HepG2 (cell line): Measurements from ENCODE around the gene BCAS1. TPM values are rescaled to one million over a fixed set of nuclear protein-coding genes. Genes with fewer than 3 reads are reported as not detected.

Experiments
- ARHGAP35 ChIP-seq: sonication (generic); formaldehyde crosslinking; IDR thresholded peaks from 2 replicates; pipeline ENCODE4 v1.9.0; 2022; ENCODE audit warnings: mild to moderate bottlenecking, inconsistent platforms, moderate library complexity, missing genetic modification reagents, borderline replicate concordance
- ARNTL ChIP-seq: sonication (generic); formaldehyde crosslinking; IDR thresholded peaks from 2 replicates; pipeline ENCODE4 v1.4.0; 2020; ENCODE audit warnings: mild to moderate bottlenecking, missing genetic modification reagents
- ATF7 ChIP-seq, 2 experiments: fragments of 450-650 bp in 1 of 2; sonication (generic) in 1 of 2; formaldehyde crosslinking in 1 of 2; IDR thresholded peaks; 2 replicates each; pipeline versions ENCODE4 v1.4.0 to v1.6.1; 2016 to 2020; ENCODE audit warnings: antibody characterized with exemption in 1 of 2, mild to moderate bottlenecking in 1 of 2, missing genetic modification reagents in 1 of 2
- ATRX ChIP-seq: sonication (generic); formaldehyde crosslinking; IDR thresholded peaks from 2 replicates; pipeline ENCODE4 v1.4.0; 2020; ENCODE audit warnings: missing genetic modification reagents, borderline replicate concordance
- CBFB ChIP-seq: sonication (generic); formaldehyde crosslinking; IDR thresholded peaks from 2 replicates; pipeline ENCODE4 v1.4.0; 2020; ENCODE audit warnings: missing genetic modification reagents
- CHD4 ChIP-seq: fragments of 200-600 bp; sonication (generic); IDR thresholded peaks from 2 replicates; pipeline ENCODE4 v1.7.0; 2017; ENCODE audit warnings: mild to moderate bottlenecking, low read length, borderline replicate concordance
- ELF1 ChIP-seq: sonication (generic); formaldehyde crosslinking; IDR thresholded peaks from 2 replicates; pipeline ENCODE4 v1.4.0; 2020; ENCODE audit warnings: missing genetic modification reagents
- GATAD2A ChIP-seq: IDR thresholded peaks from 2 replicates; pipeline ENCODE4 v1.6.1; 2016
- MED13 ChIP-seq: sonication (generic); formaldehyde crosslinking; IDR thresholded peaks from 2 replicates; pipeline ENCODE4 v1.5.0; 2020; ENCODE audit warnings: missing genetic modification reagents
- NFRKB ChIP-seq: fragments of 450-650 bp; IDR thresholded peaks from 2 replicates; pipeline ENCODE4 v1.6.1; 2017
- RAD21 ChIP-seq: fragments of 450-650 bp; formaldehyde crosslinking; IDR thresholded peaks from 2 replicates; pipeline ENCODE4 v1.5.0; 2020; ENCODE audit warnings: mild to moderate bottlenecking
- RXRA ChIP-seq: sonication (generic); formaldehyde crosslinking; IDR thresholded peaks from 2 replicates; pipeline ENCODE4 v1.5.1; 2020; ENCODE audit warnings: missing genetic modification reagents
- TAF15 ChIP-seq: fragments of 200-400 bp; formaldehyde crosslinking; IDR thresholded peaks from one replicate; pipeline ENCODE4 v1.6.1; 2018; ENCODE audit warnings: mild to moderate bottlenecking, low read depth, low read length; ENCODE audit not compliant: poor library complexity, severe bottlenecking
- ZNF234 ChIP-seq: sonication (generic); formaldehyde crosslinking; conservative IDR thresholded peaks from 2 replicates; pipeline ENCODE4 v1.5.1; 2020; ENCODE audit warnings: mild to moderate bottlenecking, missing genetic modification reagents
- ZNF766 ChIP-seq: sonication (generic); formaldehyde crosslinking; IDR thresholded peaks from 2 replicates; pipeline ENCODE4 v1.5.0; 2020; ENCODE audit warnings: missing genetic modification reagents, borderline replicate concordance
- ZNF768 ChIP-seq: sonication (generic); formaldehyde crosslinking; IDR thresholded peaks from 2 replicates; pipeline ENCODE4 v1.4.0; 2020; ENCODE audit warnings: missing genetic modification reagents
- ZNF772 ChIP-seq: sonication (generic); formaldehyde crosslinking; IDR thresholded peaks from 2 replicates; pipeline ENCODE4 v1.5.0; 2020; ENCODE audit warnings: mild to moderate bottlenecking, missing genetic modification reagents
- polyA plus RNA-seq, 8 experiments: library from polyadenylated mRNA; depleted of rRNA in 3 of 8; stranded (reverse) in 7 of 8; unstranded in 1 of 8; fragments of >200 nt; fragmentation: Illumina TruSeq in 4 of 8; extraction: Trizol in 4 of 8; gene quantifications; 2 replicates each; pipeline versions ENCODE4 v1.2.1 to v1.2.3, GENCODE V29; 2011 to 2016; ENCODE audit warnings: low read depth in 4 of 8, missing spikeins in 1 of 8, mixed read lengths in 1 of 8; ENCODE audit not compliant: insufficient read depth in 1 of 8
- total RNA-seq, 5 experiments: library from RNA; depleted of rRNA; stranded (reverse); fragments of >200 nt; fragmentation: Illumina TruSeq; extraction: Trizol; gene quantifications; 2 replicates each; pipeline ENCODE4 v1.2.3, GENCODE V29; 2016; ENCODE audit warnings: low read depth in 1 of 5
- TF ChIP-seq, protein P1 (sequence below): sonication (generic); formaldehyde crosslinking; IDR thresholded peaks from 2 replicates; pipeline ENCODE4 v1.4.0; 2020; ENCODE audit warnings: missing genetic modification reagents, borderline replicate concordance
- TF ChIP-seq, protein P2 (sequence below): sonication (generic); formaldehyde crosslinking; conservative IDR thresholded peaks from 2 replicates; pipeline ENCODE4 v1.4.0; 2020; ENCODE audit warnings: missing genetic modification reagents
- TF ChIP-seq, protein P3 (sequence below): sonication (generic); formaldehyde crosslinking; IDR thresholded peaks from 2 replicates; pipeline ENCODE4 v1.4.0; 2020; ENCODE audit warnings: mild to moderate bottlenecking, missing genetic modification reagents
- TF ChIP-seq, protein P4 (sequence below): sonication (generic); formaldehyde crosslinking; IDR thresholded peaks from 2 replicates; pipeline ENCODE4 v1.4.0; 2020; ENCODE audit warnings: mild to moderate bottlenecking, missing genetic modification reagents

The BCAS1 gene
- total and polyA plus RNA-seq, 2 of the 13 experiments (the other 11 are each of a cell fraction or from before 2014, with no cell fraction given): 0.55 to 0.91 TPM

DNA sequence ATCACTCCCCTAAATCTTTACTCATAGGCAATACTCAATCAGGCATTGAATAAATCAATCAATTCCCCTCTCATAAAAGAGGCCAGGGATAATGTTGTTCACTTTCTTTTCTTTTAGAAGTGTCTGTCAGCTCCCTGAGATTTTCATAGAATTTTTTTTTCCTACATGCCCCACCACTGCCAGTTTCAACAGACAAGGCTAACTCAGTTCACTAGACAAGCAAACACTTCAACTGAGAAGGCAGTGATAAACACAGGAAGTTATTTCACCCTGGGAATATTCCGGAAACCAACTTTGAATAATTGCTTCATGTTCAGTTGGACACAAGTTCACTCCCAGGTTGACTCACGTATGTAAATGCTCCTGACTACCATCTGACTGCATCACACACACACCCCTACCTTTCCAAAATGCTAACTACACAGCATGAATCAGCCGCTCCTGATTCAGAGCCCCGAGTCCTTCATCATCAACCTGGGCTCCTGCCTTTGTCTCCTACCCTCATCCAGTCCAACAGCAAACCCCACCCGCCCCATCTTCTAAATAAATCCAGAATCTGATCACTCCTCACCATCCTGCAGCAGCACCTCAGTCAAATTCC is 143.9 kb downstream of the BCAS1 start (continued):
- TF ChIP-seq ZNF234: no peak
- TF ChIP-seq, protein P1, sequence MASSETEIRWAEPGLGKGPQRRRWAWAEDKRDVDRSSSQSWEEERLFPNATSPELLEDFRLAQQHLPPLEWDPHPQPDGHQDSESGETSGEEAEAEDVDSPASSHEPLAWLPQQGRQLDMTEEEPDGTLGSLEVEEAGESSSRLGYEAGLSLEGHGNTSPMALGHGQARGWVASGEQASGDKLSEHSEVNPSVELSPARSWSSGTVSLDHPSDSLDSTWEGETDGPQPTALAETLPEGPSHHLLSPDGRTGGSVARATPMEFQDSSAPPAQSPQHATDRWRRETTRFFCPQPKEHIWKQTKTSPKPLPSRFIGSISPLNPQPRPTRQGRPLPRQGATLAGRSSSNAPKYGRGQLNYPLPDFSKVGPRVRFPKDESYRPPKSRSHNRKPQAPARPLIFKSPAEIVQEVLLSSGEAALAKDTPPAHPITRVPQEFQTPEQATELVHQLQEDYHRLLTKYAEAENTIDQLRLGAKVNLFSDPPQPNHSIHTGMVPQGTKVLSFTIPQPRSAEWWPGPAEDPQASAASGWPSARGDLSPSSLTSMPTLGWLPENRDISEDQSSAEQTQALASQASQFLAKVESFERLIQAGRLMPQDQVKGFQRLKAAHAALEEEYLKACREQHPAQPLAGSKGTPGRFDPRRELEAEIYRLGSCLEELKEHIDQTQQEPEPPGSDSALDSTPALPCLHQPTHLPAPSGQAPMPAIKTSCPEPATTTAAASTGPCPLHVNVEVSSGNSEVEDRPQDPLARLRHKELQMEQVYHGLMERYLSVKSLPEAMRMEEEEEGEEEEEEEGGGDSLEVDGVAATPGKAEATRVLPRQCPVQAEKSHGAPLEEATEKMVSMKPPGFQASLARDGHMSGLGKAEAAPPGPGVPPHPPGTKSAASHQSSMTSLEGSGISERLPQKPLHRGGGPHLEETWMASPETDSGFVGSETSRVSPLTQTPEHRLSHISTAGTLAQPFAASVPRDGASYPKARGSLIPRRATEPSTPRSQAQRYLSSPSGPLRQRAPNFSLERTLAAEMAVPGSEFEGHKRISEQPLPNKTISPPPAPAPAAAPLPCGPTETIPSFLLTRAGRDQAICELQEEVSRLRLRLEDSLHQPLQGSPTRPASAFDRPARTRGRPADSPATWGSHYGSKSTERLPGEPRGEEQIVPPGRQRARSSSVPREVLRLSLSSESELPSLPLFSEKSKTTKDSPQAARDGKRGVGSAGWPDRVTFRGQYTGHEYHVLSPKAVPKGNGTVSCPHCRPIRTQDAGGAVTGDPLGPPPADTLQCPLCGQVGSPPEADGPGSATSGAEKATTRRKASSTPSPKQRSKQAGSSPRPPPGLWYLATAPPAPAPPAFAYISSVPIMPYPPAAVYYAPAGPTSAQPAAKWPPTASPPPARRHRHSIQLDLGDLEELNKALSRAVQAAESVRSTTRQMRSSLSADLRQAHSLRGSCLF (CRISPR knock-in tag): no peak
- TF ChIP-seq ATF7 (IDR thresholded peaks at IDR 0.05): no peak
- TF ChIP-seq ATF7 (CRISPR knock-in tag; IDR thresholded peaks at IDR 0.05): peak; percentile 74; the same call in 1 of the 2 replicates
- TF ChIP-seq ARNTL (CRISPR knock-in tag): peak; percentile 81; the same call in 1 of the 2 replicates
- TF ChIP-seq CHD4: no peak
- TF ChIP-seq, protein P2, sequence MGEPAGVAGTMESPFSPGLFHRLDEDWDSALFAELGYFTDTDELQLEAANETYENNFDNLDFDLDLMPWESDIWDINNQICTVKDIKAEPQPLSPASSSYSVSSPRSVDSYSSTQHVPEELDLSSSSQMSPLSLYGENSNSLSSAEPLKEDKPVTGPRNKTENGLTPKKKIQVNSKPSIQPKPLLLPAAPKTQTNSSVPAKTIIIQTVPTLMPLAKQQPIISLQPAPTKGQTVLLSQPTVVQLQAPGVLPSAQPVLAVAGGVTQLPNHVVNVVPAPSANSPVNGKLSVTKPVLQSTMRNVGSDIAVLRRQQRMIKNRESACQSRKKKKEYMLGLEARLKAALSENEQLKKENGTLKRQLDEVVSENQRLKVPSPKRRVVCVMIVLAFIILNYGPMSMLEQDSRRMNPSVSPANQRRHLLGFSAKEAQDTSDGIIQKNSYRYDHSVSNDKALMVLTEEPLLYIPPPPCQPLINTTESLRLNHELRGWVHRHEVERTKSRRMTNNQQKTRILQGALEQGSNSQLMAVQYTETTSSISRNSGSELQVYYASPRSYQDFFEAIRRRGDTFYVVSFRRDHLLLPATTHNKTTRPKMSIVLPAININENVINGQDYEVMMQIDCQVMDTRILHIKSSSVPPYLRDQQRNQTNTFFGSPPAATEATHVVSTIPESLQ: no peak
- TF ChIP-seq MED13 (CRISPR knock-in tag): no peak
- 0 out of 2 replicates have a peak, but pooled peaks have one; percentile 60 for TF ChIP-seq ZNF772
- no peak for TF ChIP-seq TAF15
- peak; percentile 46; the same call in 1 of the 2 replicates for TF ChIP-seq RXRA (CRISPR knock-in tag)
- peak; percentile 91 for TF ChIP-seq GATAD2A (CRISPR knock-in tag)
- peak; percentile 73 for TF ChIP-seq ELF1
- no peak for TF ChIP-seq RAD21
- TF ChIP-seq NFRKB: no peak
- TF ChIP-seq ZNF766 (CRISPR knock-in tag): no peak
- TF ChIP-seq ZNF768: no peak
- TF ChIP-seq, protein P3, sequence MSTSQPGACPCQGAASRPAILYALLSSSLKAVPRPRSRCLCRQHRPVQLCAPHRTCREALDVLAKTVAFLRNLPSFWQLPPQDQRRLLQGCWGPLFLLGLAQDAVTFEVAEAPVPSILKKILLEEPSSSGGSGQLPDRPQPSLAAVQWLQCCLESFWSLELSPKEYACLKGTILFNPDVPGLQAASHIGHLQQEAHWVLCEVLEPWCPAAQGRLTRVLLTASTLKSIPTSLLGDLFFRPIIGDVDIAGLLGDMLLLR (CRISPR knock-in tag): no peak
- no peak for TF ChIP-seq ATRX (CRISPR knock-in tag)
- 0 out of 2 replicates have a peak, but pooled peaks have one; percentile 28 for TF ChIP-seq ARHGAP35 (CRISPR knock-in tag)
- TF ChIP-seq, protein P4, sequence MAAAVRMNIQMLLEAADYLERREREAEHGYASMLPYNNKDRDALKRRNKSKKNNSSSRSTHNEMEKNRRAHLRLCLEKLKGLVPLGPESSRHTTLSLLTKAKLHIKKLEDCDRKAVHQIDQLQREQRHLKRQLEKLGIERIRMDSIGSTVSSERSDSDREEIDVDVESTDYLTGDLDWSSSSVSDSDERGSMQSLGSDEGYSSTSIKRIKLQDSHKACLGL: no peak
- TF ChIP-seq CBFB: no peak
